Activated gamma-delta T cell (primary cell): ENCODE results near the gene CDCA7.
"Not testable (repeated sequence)": the region's sequence is repeated elsewhere in the genome, so short reads cannot be mapped to it uniquely, and the experiment has no call there.

Experiments used
- DNase-seq: peaks from one replicate; lab custom pipeline; 2025; lab: John Stamatoyannopoulos, UW

Gene CDCA7

DNA sequence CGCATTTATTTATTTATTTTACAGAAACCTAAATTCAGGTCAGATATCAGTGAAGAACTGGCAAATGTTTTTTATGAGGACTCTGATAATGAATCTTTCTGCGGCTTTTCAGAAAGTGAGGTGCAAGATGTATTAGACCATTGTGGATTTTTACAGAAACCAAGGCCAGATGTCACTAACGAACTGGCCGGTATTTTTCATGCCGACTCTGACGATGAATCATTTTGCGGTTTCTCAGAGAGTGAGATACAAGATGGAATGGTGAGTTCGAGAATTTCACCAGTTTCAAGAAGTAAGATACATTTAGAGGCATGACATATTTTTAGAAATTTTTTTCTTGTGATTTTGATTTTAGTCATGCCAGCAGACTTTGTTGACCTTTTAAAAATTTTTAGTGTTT lies 4.6 kb downstream of the CDCA7 start:
- DNase-seq: no peak

DNA sequence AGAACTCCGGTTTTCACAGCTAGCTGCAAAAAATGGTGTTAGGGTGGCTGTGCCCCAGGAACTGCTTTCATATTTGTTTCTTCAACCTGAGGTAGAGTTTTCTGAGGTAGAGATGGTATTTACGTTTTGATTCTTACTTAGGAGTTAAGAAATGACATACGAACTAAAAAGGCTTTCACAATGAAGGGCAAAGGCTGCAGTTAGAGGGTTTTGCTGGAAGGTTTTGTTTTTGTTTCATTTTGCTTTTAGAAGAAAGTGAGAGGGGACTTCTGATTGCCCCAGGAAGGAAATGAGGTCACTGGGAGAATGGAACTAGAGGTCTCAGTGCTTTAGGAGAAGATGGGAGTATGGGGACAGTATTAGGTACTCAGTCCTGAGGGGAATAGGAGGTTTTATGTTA lies 15.5 kb downstream of the CDCA7 start:
- DNase-seq: no peak

DNA sequence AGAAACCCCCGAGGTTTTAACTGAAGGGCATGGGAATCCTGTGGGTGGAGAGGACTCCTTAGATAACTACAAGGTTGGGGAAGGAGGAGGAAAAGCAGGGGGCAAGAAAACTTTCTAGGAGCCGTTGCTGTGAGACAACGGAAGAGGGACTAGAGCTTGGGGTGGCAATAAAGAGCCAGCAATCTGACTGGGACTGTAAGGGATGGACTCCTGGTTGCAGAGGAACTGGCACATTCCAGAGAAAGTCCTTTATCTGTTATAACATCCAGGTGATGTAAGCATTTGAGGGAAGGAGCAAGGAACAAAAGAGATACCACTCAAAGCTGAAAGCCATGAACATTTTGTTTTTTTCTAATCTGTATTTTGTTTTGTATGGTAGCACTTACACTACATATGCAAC lies 16.4 kb downstream of the CDCA7 start:
- DNase-seq: no peak

DNA sequence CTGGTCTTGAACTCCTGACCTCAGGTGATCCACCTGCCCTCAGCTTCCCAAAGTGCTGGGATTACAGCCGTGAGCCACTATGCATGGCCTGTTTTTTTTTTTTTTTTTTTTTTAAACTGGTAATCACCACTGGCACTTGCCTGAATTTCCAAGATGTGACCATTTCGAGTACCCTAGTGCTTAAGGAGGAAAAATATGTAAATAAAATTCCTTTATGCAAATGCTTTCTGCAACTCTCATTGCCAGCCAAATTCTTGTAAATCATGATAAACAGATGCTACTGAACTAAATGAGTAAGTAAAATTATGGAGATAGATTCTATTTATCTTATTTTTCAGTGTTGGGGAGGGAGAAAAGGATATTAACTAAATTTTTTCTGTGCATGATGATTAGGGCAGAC lies 18.6 kb downstream of the CDCA7 start:
- DNase-seq: no peak

DNA sequence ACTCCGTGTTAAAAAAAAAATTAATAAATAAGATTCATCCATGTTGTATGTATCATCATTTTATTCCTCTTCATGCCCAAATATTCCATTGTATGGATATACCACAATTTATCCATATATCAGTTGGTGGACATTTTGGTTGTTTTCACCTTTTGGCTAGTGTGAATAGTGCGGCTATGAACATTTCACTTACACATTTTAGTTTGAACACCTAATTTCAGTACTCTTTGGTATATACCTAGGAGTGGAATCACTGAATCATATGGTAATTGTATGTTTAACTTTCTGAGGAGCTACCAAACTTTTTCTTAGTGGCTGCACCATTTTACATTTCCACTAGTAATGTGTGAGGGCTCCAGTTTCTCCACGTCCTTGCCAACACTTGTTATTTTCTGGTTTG lies 20.0 kb downstream of the CDCA7 start:
- DNase-seq: no peak

DNA sequence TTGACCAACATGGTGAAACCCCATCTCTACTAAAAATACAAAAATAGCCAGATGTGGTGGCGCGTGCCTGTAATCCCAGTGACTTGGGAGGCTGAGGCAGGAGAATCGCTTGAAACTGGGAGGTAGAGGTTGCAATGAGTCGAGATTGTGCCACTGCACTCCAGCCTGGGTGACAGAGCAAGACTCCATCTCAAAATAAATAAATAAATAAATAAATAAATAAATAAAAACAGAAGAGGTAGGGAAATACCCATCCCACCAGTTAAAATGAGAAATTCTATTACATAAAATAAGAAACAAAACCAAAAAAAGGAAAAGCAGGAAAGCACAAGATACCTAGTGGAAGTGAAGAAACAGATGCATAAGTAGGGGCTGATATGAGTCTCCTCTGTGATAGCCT lies 30.9 kb downstream of the CDCA7 start:
- DNase-seq: not testable (repeated sequence)

DNA sequence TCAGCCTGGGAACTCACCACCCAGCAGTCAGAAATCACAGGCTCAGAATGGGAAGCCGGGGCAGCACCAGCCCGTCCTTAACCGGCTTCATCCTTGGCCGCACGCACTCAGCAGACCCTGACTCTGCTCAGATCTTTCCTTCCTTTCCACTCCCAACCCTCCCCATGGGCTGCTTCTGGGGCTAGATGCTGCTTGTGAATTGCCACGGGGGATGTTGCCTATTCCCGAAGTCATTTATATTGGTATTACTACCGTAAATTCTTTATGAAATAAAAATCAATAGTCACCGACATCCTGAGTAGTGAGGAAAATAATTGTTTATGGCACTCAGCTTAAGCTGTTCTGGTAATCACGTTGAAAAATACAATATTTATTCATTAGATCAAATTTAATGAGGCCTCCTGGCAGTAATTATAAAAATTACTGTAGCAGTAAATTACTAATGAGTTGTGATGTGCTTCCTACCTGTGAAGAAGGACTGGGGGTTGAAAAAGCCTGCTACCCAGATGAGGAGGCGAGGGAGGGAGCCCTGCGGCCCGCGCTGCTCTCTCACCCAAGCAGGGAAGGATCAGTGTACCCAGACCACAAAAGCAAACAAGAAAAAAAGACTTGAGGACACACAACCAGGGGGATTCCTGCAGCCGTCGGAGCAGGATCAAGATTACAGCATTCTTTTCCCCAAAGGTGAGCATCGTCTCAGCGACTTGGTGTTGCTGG lies 31.5 kb downstream of the CDCA7 start:
- no peak for DNase-seq

DNA sequence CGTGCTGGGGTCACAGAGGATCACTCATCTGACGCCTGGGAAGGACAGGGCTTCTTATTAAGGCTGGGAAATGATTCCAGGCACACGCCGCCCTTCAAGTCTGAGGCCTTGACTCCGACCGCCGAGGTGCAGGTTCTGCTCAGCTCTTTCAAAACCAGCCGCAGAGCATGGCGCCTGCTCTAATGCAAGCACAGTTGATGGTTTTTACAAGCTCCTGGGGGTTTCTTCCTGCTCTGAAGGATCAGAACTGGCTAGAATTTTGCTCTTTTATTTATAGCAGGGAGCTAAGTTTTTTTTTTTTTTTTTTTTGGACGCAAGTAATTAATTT lies 32.0 kb downstream of the CDCA7 start:
- DNase-seq: no peak

DNA sequence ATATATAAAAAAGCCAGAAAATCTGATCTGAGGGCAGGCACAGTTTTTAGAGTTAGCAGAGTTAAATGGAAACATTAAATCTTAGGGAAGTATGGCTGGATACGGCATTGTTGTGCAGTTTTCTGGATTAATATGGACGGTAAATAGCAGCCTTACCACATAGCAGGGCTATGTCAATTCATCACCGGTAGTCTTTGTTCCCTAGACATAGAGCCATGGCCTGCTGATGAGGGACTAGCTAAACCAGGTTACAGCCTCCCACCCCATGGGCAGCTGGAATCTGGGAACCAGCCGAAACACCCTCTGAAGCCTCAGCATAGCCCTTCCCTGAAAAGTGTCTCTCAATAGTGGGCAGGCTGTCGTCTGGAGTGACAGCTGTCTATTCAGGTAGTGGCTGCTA lies 32.4 kb downstream of the CDCA7 start:
- DNase-seq: no peak

DNA sequence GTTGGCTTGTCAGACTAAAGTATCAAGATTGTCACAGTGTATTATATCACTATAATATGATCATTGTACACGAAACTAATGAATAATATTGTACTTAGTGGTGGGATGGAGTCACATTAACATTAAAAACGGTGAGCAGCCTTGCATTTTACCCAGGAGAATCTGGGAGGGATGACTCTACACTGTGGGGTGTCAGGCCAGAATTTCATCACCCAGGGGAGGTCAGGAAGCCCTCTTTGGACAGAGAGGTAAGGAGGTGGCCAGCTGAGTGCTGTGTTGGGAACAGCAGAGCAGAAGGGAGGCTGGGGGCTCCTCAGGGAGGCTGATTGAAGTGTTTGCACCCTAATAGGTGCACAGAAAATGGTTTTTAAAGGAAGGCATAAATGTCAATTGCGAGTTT lies 33.0 kb downstream of the CDCA7 start:
- DNase-seq: no peak

DNA sequence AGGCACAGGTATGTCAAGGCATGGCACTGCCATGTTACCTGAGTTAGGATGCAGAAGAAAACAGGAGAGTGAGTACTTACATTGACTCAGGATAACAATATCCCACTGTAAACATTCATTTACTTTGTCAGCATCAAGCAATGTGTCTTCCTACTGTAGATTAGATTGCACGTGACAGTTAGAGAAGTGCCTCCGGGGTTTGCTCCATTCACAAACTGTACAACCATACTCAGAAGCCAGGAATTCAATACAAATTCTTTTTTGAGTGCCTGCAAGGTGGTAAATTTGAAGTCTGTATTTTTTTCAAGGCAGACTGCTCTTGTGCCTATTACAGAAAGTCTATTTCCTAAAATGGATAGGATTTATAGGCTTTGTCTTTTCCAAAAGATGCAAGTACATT lies 34.1 kb downstream of the CDCA7 start:
- DNase-seq: no peak

DNA sequence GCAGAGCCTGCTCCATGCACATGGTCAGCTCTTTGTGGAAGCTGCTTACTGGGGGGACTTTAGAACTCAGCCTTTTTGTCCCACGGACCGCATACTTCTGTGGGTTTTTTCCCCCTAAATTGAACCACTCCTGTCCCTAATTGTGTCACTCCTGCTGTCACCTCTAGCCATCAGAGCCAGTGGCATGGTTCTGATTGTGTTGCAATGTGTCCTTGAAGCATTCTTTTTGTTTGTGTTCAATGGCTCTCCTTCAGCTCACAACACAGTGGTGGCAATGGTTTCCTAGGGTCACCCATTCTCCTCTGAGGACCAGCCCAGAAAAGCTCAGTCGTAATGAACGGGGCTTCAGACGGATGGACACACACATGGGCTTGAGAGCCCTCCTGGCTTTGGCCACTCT lies 35.4 kb downstream of the CDCA7 start:
- no peak for DNase-seq

DNA sequence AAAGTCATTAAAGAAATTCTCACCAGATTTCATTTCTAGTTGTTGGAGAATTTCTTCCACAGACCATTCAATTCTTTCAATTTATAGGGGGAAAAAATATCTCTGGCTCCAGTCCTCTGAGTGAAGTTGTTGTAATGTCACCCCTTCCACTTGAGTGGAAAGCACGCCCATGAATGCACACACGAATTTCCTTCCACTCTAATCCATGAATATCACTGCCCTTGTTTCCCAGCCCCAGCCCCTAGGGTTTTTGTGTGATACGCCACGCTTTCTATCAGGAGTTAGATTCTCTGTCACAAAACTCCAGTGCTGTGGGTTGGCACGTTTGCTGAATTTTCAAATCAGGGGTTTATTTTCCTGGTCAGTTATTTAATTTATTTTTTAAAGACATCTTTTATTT lies 38.1 kb downstream of the CDCA7 start:
- DNase-seq: no peak

DNA sequence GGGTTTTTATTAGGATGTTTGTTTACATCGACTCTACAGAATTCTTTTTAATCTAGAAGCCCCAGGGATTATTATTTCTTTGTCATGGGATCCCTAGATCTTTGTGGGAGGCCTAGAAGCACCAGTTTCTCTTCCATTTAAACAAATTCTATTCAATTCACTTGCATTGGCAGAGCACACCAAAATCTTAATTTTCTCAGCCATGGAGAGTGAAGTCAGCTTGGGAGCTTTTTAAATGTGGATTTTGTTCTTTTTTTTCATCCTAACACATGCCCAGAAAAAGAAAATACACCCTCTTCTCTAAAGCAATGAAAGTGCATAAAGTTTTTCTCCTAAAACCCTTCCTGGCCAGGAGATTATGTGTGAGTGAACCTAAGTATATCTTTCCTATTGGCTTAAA lies 38.5 kb downstream of the CDCA7 start:
- DNase-seq: no peak

DNA sequence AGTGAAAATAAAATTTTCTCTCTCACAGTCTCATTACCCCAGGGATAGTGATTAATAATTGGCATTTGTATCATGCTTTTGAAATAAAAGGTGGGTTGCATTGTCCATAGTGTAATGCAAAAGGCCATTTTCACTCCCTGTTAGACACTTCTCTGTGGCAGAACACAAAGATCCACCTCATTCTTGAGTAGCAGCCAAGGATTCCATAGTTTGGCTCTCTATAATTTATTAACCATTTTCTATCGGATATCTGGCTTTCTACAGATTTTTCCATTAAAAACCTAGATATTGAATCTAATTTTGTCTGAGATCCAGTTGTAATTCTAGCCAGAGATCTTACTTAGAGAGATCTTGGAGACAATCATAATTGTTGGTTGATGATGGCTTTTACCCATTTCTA lies 39.0 kb downstream of the CDCA7 start:
- no peak for DNase-seq

DNA sequence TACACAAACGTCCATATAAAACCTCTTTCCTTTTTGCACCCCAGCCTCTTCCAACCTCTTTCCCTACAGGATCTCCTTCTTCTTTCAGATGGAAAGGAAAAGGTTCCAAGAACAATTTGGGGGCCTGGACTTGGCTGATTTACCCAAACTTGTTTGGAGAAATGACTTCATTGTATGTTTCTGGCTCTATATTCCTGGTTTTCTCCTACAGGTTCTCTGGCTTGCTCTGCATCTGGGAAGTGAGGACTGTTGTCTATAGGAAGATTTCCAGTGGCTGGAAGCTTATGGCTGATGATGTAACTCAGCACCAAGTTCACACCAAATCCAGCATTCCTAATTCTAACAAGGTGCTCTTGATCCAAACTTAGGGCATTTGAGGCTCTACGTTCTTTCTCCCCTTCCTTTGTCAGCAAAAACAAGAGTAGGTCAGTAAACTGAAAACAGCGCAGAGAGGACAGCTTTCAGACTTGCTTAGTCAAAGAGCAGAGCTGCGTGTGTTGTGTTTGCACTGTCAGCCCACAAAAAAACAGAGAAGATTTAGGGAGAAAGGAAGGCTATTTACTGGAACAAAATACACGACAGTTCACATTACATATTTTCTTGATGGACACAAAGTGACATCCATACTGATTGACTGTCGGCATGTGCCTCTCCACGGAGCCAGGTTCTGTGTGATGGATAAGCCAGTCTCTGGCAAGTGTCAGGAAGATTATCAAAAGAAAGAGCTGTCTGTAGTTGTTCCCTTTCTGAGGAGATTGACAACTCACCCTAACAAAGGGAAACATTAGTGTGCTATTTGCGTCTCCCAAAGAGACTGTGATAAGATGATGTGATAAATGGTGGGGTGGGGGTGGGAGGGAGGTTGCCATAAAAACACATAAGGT lies 39.7 kb downstream of the CDCA7 start:
- no peak for DNase-seq

DNA sequence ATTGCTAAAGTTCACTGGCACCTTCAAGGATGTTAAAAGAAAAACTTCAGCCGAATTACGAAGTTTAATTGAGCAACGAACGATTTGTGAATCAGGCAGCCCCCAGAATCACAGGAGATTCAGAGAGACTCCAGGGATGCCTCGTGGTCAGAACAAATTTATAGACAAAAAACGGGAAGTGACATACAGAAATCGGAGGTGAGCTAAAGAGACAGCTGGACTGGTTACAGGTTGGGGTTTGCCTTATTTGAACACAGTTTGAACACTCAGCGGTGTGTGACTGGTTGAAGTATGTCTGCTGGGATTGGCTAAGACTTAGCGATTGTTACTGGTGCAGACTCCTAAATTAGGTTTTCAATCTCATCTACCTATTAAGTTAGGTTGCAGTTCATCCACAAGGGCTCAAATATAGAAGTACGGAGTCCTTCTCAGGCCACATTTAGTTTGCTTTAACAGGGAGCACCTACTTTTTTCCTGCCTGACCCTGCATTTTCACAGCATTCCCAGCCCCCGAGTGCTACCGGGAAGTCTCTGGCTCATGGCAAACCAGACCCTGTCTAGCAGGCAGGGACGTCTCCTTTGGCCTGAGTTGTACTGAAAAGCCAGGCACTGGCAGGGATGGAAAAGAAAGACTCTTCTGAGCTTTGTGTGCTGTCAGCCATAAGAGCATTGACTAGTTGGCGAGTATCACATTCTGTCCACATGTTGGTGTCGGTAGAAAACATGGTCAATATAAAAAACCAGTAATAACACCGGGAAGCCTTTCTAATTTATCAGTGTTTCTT lies 41.1 kb downstream of the CDCA7 start:
- DNase-seq: no peak

DNA sequence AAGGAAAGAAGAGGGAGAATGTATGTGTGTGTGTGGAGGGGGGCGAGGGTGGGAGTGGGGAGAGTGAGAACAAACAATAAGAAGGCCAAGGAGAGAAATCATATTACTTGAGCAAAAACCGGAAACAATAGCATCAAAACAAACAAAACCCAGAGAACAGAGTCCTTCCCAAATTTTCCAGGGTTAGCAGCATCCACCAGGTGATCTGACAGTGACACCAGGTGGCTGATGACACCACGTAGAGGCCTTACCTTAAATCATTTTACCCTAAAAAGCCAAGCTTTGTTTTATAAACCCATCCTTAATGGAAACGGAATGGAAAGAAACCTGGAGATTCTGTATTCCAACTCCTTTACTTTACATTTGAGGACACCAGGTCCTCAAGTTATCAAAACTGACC lies 42.9 kb downstream of the CDCA7 start:
- no peak for DNase-seq

DNA sequence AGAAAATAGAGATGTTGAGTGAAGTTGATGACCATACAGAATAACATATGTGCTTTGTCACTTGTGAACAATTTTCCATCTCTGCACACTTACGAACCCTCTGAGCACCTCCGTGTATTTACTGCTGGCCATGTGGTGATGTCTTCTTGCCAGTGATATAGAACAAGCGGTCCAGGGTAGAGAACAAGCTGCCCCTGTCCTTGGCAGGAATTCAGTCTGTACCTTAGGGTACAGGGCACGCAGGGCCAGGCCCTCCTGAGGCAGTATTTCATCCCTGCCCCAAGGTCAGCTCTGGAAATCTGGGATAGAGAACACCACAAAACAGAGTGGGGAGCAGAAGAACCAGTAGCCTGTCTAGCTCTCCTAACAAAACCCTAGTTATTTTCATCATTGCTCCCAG lies 44.6 kb downstream of the CDCA7 start:
- DNase-seq: no peak

DNA sequence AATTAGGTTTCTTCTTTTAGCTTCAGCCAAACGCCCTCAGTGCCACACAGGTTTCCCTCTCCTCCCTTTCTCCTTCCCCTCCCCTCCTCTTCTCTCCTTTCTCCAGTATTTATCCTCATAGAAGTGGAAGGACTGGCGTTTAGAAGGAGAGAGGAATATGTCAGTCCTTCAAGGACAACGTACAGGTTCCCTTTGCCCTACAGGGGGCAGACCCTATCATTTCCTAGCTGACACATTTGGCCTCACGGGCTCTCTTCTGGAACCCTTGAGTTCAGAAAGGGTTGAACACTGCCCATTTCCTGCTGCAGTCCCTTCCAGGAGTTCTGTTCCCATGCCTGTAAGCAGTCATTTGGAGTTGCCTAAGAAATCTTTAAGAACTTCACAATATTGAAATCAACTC lies 46.1 kb downstream of the CDCA7 start:
- DNase-seq: no peak

DNA sequence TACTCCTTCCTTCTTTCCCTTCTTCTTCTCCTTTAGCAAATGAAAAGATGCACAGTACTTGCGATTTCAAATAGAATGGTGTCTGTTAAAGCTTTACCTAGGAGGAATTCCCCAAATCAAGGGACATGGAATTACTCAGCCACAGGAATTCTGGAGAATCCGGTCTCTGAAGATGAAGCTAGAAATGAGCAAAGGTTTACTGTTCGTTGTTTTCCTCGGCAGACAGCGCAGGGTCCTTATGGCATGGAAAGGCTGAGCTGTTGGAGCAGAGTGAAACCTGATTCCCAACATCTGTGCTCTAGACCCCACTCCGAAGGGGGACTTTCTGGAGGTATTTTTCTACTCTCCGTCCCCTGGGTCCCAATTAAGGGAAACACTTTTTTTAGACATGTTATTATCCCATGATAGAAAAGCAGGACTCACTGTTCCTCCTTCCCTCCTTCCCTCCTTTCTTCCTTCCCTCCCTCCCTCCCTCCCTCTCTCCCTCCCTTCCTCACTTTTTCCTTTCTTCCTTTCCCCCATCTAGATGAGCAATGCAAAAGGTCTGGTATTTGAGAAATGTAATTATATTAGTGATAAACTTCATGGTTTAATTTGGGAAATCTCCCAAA lies 47.1 kb downstream of the CDCA7 start:
- no peak for DNase-seq

DNA sequence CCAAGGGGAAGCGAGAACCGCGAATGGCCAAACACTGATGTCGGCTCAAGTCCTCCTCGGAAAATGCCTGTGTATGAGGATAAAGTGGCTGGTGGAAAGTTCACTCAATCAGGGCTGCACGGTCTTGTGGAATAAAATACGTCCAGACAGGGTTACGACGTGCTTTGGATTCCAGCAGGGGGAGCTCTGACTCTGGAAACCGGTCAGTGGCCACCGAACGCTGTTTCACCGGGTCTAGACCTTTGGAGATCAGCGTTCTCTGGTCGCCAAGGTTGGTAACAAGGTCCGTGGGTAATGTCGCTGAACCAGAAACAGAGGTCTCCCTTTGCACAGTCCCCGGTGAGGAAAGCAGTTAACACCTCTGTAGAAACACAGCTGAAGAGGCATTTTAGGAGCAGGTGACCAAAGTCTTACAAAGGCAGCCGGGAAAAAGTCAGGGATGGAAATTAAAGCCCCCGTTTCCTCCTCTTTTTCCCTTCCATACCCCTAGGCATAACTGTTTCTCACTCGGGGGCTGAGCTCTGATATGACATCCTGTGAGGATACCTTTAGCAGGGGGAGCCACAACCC lies 47.8 kb downstream of the CDCA7 start:
- no peak for DNase-seq
